ENCODE measurements around the gene NME1. TPM values are rescaled to one million over a fixed set of nuclear protein-coding genes. Genes with fewer than 3 reads are reported as not detected.

NME1 gene
- total and polyA plus RNA-seq, 9 of the 15 experiments (the other 6 are each of a cell fraction or from before 2014, with no cell fraction given), result 449 to 1,588 (median 604) TPM

GRCh38 chr17:51189628-51190027 lies 36.3 kb downstream of the NME1 start:
- H3K9me1 ChIP-seq (ENCODE audit: control insufficient read depth, insufficient read depth, low read length), result no peaks in the 10 kb centered on the region
- no peaks in the 10 kb centered on the region for H4K20me1 ChIP-seq (replicated peaks; ENCODE audit: control insufficient read depth, insufficient read depth, low read length)
- POLR2A ChIA-PET, result interaction anchor here (1.1 kb wide), 1 partner anchor 9 kb away, joined by 3 read pairs; no protein-coding TSS in a partner anchor
- H3K4me3 ChIP-seq, result no peak overlapping the region
- H3K4me2 ChIP-seq (ENCODE audit: insufficient read depth, low read length), result no peak overlapping the region
- 93% methylated on average over 1 of the region's 1 CpG for WGBS (ENCODE audit: insufficient coverage, low coverage, missing lambda C conversion rate)
- TF ChIP-seq NCOA4 (IDR thresholded peaks at IDR 0.05; ENCODE audit: partially characterized antibody) (no peak), JUN (IDR thresholded peaks at IDR 0.05; ENCODE audit: borderline replicate concordance, low read depth, low read length) (no peak), JUN (CRISPR knock-in tag; IDR thresholded peaks at IDR 0.05; ENCODE audit: borderline replicate concordance) (no peak), BHLHE40 (IDR thresholded peaks at IDR 0.05; ENCODE audit: low read length) (no peak), L3MBTL2 (IDR thresholded peaks at IDR 0.05) (no peak), PCBP1 (IDR thresholded peaks at IDR 0.05; ENCODE audit: low read depth, low read length, poor library complexity, severe bottlenecking) (no peak), AFF4 (CRISPR knock-in tag; IDR thresholded peaks at IDR 0.05) (no peak), ZNF146 (CRISPR knock-in tag; IDR thresholded peaks at IDR 0.05; ENCODE audit: unreplicated experiment) (no peak), CHCHD3 (CRISPR knock-in tag; IDR thresholded peaks at IDR 0.05) (no peak), MAFK (IDR thresholded peaks at IDR 0.05; ENCODE audit: low read length) (no peak), KDM5B (IDR thresholded peaks at IDR 0.05; ENCODE audit: insufficient replicate concordance, low read depth, low read length) (no peak), FOXO4 (CRISPR knock-in tag; IDR thresholded peaks at IDR 0.05) (no peak), KAT7 (CRISPR knock-in tag; IDR thresholded peaks at IDR 0.05; ENCODE audit: borderline replicate concordance) (no peak), HDAC2 (IDR thresholded peaks at IDR 0.05) (no peak), ETV5 (CRISPR knock-in tag; IDR thresholded peaks at IDR 0.05; ENCODE audit: low read depth) (no peak), FUS (optimal IDR thresholded peaks at IDR 0.05; ENCODE audit: low read depth, low read length) (no peak), ID3 (CRISPR knock-in tag; IDR thresholded peaks at IDR 0.05) (no peak), ID3 (tag; IDR thresholded peaks at IDR 0.05) (no peak), BRCA1 (IDR thresholded peaks at IDR 0.05) (no peak), BRCA1 (CRISPR knock-in tag; IDR thresholded peaks at IDR 0.05) (no peak), SMARCA4 (IDR thresholded peaks at IDR 0.05) (no peak)
- H2AFZ ChIP-seq (ENCODE audit: low read depth, low read length), result no peak overlapping the region
- BruUV-seq (replicated peaks), result no TSS peak
- DNase-seq (ENCODE audit: extremely low read depth in 1 of 4, low spot score in 3 of 4), result no peak
- no peak overlapping the region for H3K27ac ChIP-seq (ENCODE audit: extremely low read depth, low read depth, low read length)
- H3K79me2 ChIP-seq (ENCODE audit: control insufficient read depth, insufficient read depth, low read length), result no peaks in the 10 kb centered on the region
- H3K36me3 ChIP-seq (ENCODE audit: control insufficient read depth, insufficient read depth, low read length), result peaks cover 74% of the 10 kb centered on the region
- no peak overlapping the region for H3K9ac ChIP-seq (ENCODE audit: insufficient read depth in 1 of 2, low read depth in 2 of 2, low read length in 2 of 2)
- ATAC-seq, result no peak
- intact Hi-C loops (cut with micrococcal nuclease) (no loop called here), in situ Hi-C loops (cut with MboI) (no loop called here)
- CTCF ChIA-PET (ENCODE audit: low intra/inter-chr PET ratio), result no interaction called here
- no peaks in the 10 kb centered on the region for H3K9me3 ChIP-seq (replicated peaks; ENCODE audit: control insufficient read depth, insufficient read depth, low read depth, low read length)
- no peaks in the 10 kb centered on the region for H3K4me1 ChIP-seq (replicated peaks in 1 of 2; ENCODE audit: control insufficient read depth in 2 of 2, insufficient read depth in 2 of 2, low read length in 2 of 2)
- H3K27me3 ChIP-seq (ENCODE audit: control insufficient read depth in 2 of 2, insufficient read depth in 2 of 2, low read length in 2 of 2), result no peaks in the 10 kb centered on the region
- FAIRE-seq, result no peak

Measured in K562 (cell line).